Ovary (tissue), 3 donors: ENCODE data around the gene MT3.

ENCODE experiments used
- CTCF ChIP-seq, 3 donors: fragments of 450-650 bp in 2 of 3; fragments of 200-600 bp in 1 of 3; IDR thresholded peaks; one replicate each; pipeline versions ENCODE4 v1.5.1 to v1.8.0; 2016 to 2022; ENCODE audit warnings: antibody characterized with exemption in 3 of 3, mild to moderate bottlenecking in 1 of 3
- EP300 ChIP-seq: sonication (generic); formaldehyde crosslinking; IDR thresholded peaks from one replicate; pipeline ENCODE4 v1.6.1; 2017; ENCODE audit warnings: antibody characterized with exemption
- donor health status: DM: no; HTN: no; CAD: no.

GRCh38 chr16:56547120-56547948 lies 42.0 kb upstream of the MT3 start:
- TF ChIP-seq CTCF (IDR thresholded peaks at IDR 0.05), result no peak
- no peak for TF ChIP-seq EP300
